ENCODE results near the gene BLCAP. TPM values are rescaled to one million over a fixed set of nuclear protein-coding genes. Genes with fewer than 3 reads are reported as not detected.
"Not testable (repeated sequence)": the region's sequence is repeated elsewhere in the genome, so short reads cannot be mapped to it uniquely, and the experiment has no call there.

Gene BLCAP
- total RNA-seq, 1 experiment from 2014 or later: 129 TPM

DNA sequence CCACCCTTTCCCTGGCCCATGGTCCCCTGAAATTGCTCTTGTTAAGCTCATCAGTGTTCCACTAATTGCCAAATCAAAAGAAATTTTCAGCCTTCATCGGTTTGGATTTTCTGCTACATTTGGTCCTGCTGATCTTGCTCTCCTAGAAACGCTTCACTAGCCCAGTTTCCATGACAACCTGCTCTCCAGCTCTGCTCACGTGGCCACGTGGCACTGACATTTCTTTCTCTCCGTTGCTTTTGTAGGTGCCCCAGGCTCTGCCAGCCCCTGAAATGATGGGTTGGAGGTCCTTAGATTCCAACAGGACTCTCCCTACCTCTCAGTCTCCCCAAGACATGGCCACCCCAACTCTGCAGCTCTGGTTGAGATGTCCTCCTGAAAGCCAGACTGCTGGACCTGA, 52.4 kb downstream of the BLCAP start:
- H3K4me3 ChIP-seq (ENCODE audit: low read depth, low read length): no peak overlapping the region
- intact Hi-C loops (cut with micrococcal nuclease; ENCODE audit: unreplicated experiment): no loop called here
- Mint-ChIP-seq H3K27me3 (ENCODE audit: insufficient read depth, unreplicated experiment) (peaks cover 34% of the 10 kb centered on the region), H3K4me3 (ENCODE audit: unreplicated experiment) (no peak overlapping the region), H3K4me1 (ENCODE audit: low read depth, unreplicated experiment) (no peaks in the 10 kb centered on the region), H3K27ac (ENCODE audit: unreplicated experiment) (no peak overlapping the region), H3K9me3 (ENCODE audit: unreplicated experiment) (no peaks in the 10 kb centered on the region), H3K36me3 (ENCODE audit: insufficient read depth, unreplicated experiment) (no peaks in the 10 kb centered on the region)
- H3K27me3 ChIP-seq (replicated peaks; ENCODE audit: control insufficient read depth, insufficient read depth, low read length): peaks cover 7% of the 10 kb centered on the region
- TF ChIP-seq, protein P1, sequence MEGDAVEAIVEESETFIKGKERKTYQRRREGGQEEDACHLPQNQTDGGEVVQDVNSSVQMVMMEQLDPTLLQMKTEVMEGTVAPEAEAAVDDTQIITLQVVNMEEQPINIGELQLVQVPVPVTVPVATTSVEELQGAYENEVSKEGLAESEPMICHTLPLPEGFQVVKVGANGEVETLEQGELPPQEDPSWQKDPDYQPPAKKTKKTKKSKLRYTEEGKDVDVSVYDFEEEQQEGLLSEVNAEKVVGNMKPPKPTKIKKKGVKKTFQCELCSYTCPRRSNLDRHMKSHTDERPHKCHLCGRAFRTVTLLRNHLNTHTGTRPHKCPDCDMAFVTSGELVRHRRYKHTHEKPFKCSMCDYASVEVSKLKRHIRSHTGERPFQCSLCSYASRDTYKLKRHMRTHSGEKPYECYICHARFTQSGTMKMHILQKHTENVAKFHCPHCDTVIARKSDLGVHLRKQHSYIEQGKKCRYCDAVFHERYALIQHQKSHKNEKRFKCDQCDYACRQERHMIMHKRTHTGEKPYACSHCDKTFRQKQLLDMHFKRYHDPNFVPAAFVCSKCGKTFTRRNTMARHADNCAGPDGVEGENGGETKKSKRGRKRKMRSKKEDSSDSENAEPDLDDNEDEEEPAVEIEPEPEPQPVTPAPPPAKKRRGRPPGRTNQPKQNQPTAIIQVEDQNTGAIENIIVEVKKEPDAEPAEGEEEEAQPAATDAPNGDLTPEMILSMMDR (IDR thresholded peaks at IDR 0.05; ENCODE audit: insufficient read depth in 1 of 2, low read depth in 1 of 2, low read length in 1 of 2, severe bottlenecking in 1 of 2, unreplicated experiment in 1 of 2): no peak
- H3K9me3 ChIP-seq: no peaks in the 10 kb centered on the region
- DNase-seq: peak in 1 of 2 experiments; percentile 10
- ChIA-PET POLR2A (no interaction called here), CTCF (no interaction called here)
- no peaks in the 10 kb centered on the region for H3K4me1 ChIP-seq
- no peaks in the 10 kb centered on the region for H3K36me3 ChIP-seq (ENCODE audit: control insufficient read depth, insufficient read depth, low read length)
- BruUV-seq (replicated peaks): no TSS peak

DNA sequence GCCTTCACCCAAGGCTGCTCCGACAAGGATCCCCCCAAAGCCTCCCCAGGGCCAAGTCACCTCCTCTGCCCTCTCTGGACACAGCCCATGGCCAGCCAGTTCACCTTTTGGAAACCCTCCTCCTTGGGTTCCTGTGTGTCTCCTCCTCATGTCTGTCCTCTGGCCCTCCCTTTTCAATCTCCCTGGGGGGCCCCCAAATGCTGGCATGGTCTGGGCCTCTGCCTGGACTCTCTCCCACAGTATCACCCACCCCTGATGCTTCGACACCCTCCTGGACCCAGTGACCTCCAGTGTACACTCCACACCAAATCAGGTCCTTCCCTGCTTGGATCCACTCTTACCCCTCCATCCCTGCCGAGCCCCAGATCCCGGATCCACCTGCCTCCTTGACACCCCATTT, 53.3 kb downstream of the BLCAP start:
- CTCF ChIA-PET: no interaction called here
- H3K36me3 ChIP-seq (ENCODE audit: control insufficient read depth, insufficient read depth, low read length): no peaks in the 10 kb centered on the region

DNA sequence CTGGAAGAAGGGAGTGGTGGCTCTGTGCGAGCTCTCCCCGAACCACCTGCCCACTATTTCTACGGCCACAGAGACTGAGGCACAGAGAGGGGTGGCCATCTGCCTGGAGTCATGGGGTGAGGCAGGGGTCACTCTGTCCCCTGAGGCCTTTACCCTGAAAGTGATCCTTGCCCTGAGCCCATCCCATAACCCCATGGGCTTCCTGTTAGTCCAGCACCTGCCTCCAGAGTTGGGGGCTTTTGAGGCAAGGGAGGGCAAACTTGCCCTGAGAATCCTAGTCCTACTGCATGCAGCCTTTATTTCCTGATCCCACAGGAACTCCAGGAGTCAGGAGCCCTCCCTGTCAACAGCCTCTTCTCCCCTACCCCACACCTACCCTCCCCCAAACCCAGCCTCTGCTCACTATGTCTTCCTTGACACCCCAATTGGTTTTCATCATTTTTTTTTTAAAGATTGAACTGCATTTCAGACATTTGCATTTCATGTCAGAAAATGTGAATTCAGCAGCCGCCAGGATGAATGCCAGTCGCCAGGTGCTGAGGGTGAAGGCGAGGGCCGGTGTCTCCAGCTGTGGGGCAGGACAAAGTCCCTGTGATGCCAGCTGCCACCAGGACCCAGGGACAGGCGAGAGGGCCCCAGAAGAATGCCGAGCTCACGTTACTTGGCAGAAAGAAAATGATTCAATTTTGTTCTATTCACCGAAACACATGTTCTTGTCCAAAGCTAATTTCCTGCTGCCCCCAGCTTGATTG, 54.3 kb downstream of the BLCAP start:
- no peaks in the 10 kb centered on the region for H3K4me1 ChIP-seq
- H3K9me3 Mint-ChIP-seq (ENCODE audit: unreplicated experiment): no peaks in the 10 kb centered on the region
- H3K27me3 Mint-ChIP-seq (ENCODE audit: insufficient read depth, unreplicated experiment): peaks cover 29% of the 10 kb centered on the region
- peak in 1 of 2 experiments; percentile 39 for DNase-seq
- H3K27ac Mint-ChIP-seq (ENCODE audit: unreplicated experiment): no peak overlapping the region
- no peaks in the 10 kb centered on the region for H3K36me3 ChIP-seq (ENCODE audit: control insufficient read depth, insufficient read depth, low read length)
- BruUV-seq (replicated peaks): no TSS peak
- intact Hi-C loops (cut with micrococcal nuclease; ENCODE audit: unreplicated experiment): no loop called here
- H3K27me3 ChIP-seq (replicated peaks; ENCODE audit: control insufficient read depth, insufficient read depth, low read length): peaks cover 2% of the 10 kb centered on the region; the same call in 1 of the 2 replicates
- POLR2A ChIA-PET: no interaction called here
- CTCF ChIA-PET: interaction anchor here (1.1 kb wide), 1 partner anchor 77 kb away, joined by 5 read pairs; no protein-coding TSS in a partner anchor
- no peaks in the 10 kb centered on the region for H3K4me1 Mint-ChIP-seq (ENCODE audit: low read depth, unreplicated experiment)
- H3K4me3 Mint-ChIP-seq (ENCODE audit: unreplicated experiment): no peak overlapping the region
- H3K9me3 ChIP-seq: no peaks in the 10 kb centered on the region
- H3K36me3 Mint-ChIP-seq (ENCODE audit: insufficient read depth, unreplicated experiment): no peaks in the 10 kb centered on the region
- TF ChIP-seq, protein P1 (IDR thresholded peaks at IDR 0.05; ENCODE audit: insufficient read depth in 1 of 2, low read depth in 1 of 2, low read length in 1 of 2, severe bottlenecking in 1 of 2, unreplicated experiment in 1 of 2): no peak
- no peak overlapping the region for H3K4me3 ChIP-seq (ENCODE audit: low read depth, low read length)

More for the DNA sequence above, 53.3 kb downstream of the BLCAP start:
- Mint-ChIP-seq H3K27ac (ENCODE audit: unreplicated experiment) (no peak overlapping the region), H3K4me1 (ENCODE audit: low read depth, unreplicated experiment) (no peaks in the 10 kb centered on the region), H3K27me3 (ENCODE audit: insufficient read depth, unreplicated experiment) (peaks cover 28% of the 10 kb centered on the region), H3K9me3 (ENCODE audit: unreplicated experiment) (no peaks in the 10 kb centered on the region), H3K36me3 (ENCODE audit: insufficient read depth, unreplicated experiment) (no peaks in the 10 kb centered on the region), H3K4me3 (ENCODE audit: unreplicated experiment) (no peak overlapping the region)
- no TSS peak for BruUV-seq (replicated peaks)
- DNase-seq: peak in 1 of 2 experiments; percentile 32
- Histone ChIP-seq H3K4me3 (ENCODE audit: low read depth, low read length) (no peak overlapping the region), H3K4me1 (no peaks in the 10 kb centered on the region), H3K9me3 (no peaks in the 10 kb centered on the region), H3K27me3 (replicated peaks; ENCODE audit: control insufficient read depth, insufficient read depth, low read length) (peaks cover 7% of the 10 kb centered on the region)
- POLR2A ChIA-PET: no interaction called here
- intact Hi-C loops (cut with micrococcal nuclease; ENCODE audit: unreplicated experiment): no loop called here
- TF ChIP-seq, protein P1 (IDR thresholded peaks at IDR 0.05; ENCODE audit: insufficient read depth in 1 of 2, low read depth in 1 of 2, low read length in 1 of 2, severe bottlenecking in 1 of 2, unreplicated experiment in 1 of 2): no peak

DNA sequence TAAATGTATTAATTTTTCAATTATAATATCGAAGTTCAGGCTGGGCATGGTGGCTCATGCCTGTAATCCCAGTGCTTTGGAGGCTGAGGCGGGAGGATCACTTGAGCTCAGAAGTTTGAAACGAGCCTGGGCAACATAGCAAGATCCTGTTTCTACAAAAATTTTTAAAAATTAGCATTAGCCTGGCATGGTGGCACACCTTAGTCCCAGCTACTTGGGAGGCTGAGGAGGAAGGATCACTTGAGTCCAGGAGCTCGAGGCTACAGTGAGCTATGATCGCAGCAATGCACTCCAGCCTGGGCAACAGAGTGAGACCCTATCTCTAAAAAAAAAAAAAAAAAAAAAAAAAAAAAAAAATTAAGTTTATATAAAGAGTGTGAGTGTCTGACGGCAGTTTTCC, 55.2 kb downstream of the BLCAP start:
- intact Hi-C loops (cut with micrococcal nuclease; ENCODE audit: unreplicated experiment); BruUV-seq (replicated peaks); H3K4me3 ChIP-seq (ENCODE audit: low read depth, low read length); H3K27me3 ChIP-seq (replicated peaks; ENCODE audit: control insufficient read depth, insufficient read depth, low read length); H3K4me1 ChIP-seq; H3K36me3 Mint-ChIP-seq (ENCODE audit: insufficient read depth, unreplicated experiment); H3K4me1 Mint-ChIP-seq (ENCODE audit: low read depth, unreplicated experiment); H3K36me3 ChIP-seq (ENCODE audit: control insufficient read depth, insufficient read depth, low read length); H3K27ac Mint-ChIP-seq (ENCODE audit: unreplicated experiment); H3K4me3 Mint-ChIP-seq (ENCODE audit: unreplicated experiment); H3K9me3 Mint-ChIP-seq (ENCODE audit: unreplicated experiment); DNase-seq; POLR2A ChIA-PET; H3K9me3 ChIP-seq: not testable (repeated sequence)
- CTCF ChIA-PET: interaction anchor here (1.1 kb wide), 1 partner anchor 76 kb away, joined by 5 read pairs; no protein-coding TSS in a partner anchor
- peaks cover 25% of the 10 kb centered on the region for H3K27me3 Mint-ChIP-seq (ENCODE audit: insufficient read depth, unreplicated experiment)

Data from Caco-2 (cell line).